Mesenchymal stem cell (in vitro differentiated cells and primary cell): ENCODE results near the gene DENND10.
"Not testable (repeated sequence)": the region's sequence is repeated elsewhere in the genome, so short reads cannot be mapped to it uniquely, and the experiment has no call there.

ENCODE experiments used
- DNase-seq: peaks from one replicate; pipeline ENCODE4 v3.0.0-alpha.2; 2013
- H2AFZ ChIP-seq: one replicate; pipeline ENCODE4 v1.6.1; 2013; ENCODE audit warnings: low read depth, mild to moderate bottlenecking, control low read depth, inconsistent platforms, low read length, moderate library complexity
- H2AK5ac ChIP-seq: 2 replicates; pipeline ENCODE4 v1.6.1; 2013; ENCODE audit warnings: low read length, moderate library complexity, mild to moderate bottlenecking, inconsistent platforms; ENCODE audit not compliant: severe bottlenecking
- H2BK120ac ChIP-seq: one replicate; pipeline ENCODE4 v1.6.1; 2013; ENCODE audit warnings: low read depth, mild to moderate bottlenecking, inconsistent platforms, low read length, moderate library complexity
- H2BK12ac ChIP-seq, 2 experiments: one replicate each; pipeline ENCODE4 v1.6.1; 2013; ENCODE audit warnings: inconsistent platforms in 2 of 2, low read length in 2 of 2, mild to moderate bottlenecking in 2 of 2, moderate library complexity in 2 of 2, control low read depth in 1 of 2
- H2BK15ac ChIP-seq: one replicate; pipeline ENCODE4 v1.6.1; 2013; ENCODE audit warnings: mild to moderate bottlenecking, low read depth, inconsistent platforms; ENCODE audit not compliant: poor library complexity, severe bottlenecking
- H2BK5ac ChIP-seq: 2 replicates; pipeline ENCODE4 v1.6.1; 2013; ENCODE audit warnings: low read depth, mild to moderate bottlenecking, low read length, control low read depth, inconsistent platforms; ENCODE audit not compliant: poor library complexity, severe bottlenecking
- H3K14ac ChIP-seq, 2 experiments: one replicate each; pipeline ENCODE4 v1.6.1; 2013; ENCODE audit warnings: inconsistent platforms in 2 of 2, low read length in 2 of 2, control low read depth in 1 of 2, mild to moderate bottlenecking in 1 of 2, moderate library complexity in 1 of 2
- H3K18ac ChIP-seq, 2 experiments: one replicate each; pipeline ENCODE4 v1.6.1; 2013; ENCODE audit warnings: inconsistent platforms in 2 of 2, low read length in 2 of 2, control low read depth in 1 of 2, low read depth in 1 of 2, mild to moderate bottlenecking in 1 of 2
- H3K23ac ChIP-seq, 2 experiments: one replicate each; pipeline ENCODE4 v1.6.1; 2013; ENCODE audit warnings: inconsistent platforms in 2 of 2, low read length in 2 of 2, mild to moderate bottlenecking in 2 of 2, moderate library complexity in 2 of 2, control low read depth in 1 of 2
- H3K27ac ChIP-seq: 2 replicates; pipeline ENCODE4 v1.5.1; 2013; ENCODE audit warnings: mild to moderate bottlenecking, moderate library complexity, low read length, control low read depth, inconsistent platforms; ENCODE audit not compliant: poor library complexity, severe bottlenecking
- H3K27me3 ChIP-seq, 2 experiments: 2 replicates each; pipeline versions ENCODE4 v1.6.1 to v1.7.0; 2013; ENCODE audit warnings: low read length in 2 of 2, mild to moderate bottlenecking in 2 of 2, moderate library complexity in 2 of 2, control low read depth in 1 of 2, inconsistent platforms in 1 of 2; ENCODE audit not compliant: control insufficient read depth in 1 of 2, insufficient read depth in 1 of 2
- H3K36me3 ChIP-seq, 2 experiments: 2 replicates each; pipeline versions ENCODE4 v1.6.1 to v1.7.0; 2013; ENCODE audit warnings: low read length in 2 of 2, control low read depth in 1 of 2, inconsistent platforms in 1 of 2, low read depth in 1 of 2, mild to moderate bottlenecking in 1 of 2; ENCODE audit not compliant: insufficient read depth in 2 of 2, control insufficient read depth in 1 of 2
- H3K4ac ChIP-seq, 2 experiments: one replicate each; pipeline ENCODE4 v1.6.1; 2013; ENCODE audit warnings: inconsistent platforms in 2 of 2, low read length in 2 of 2, mild to moderate bottlenecking in 2 of 2, moderate library complexity in 2 of 2, control low read depth in 1 of 2, low read depth in 1 of 2
- H3K4me1 ChIP-seq: 2 replicates; pipeline ENCODE4 v1.6.1; 2013; ENCODE audit warnings: low read depth, low read length, control low read depth; ENCODE audit not compliant: control insufficient read depth, insufficient read depth
- H3K4me2 ChIP-seq: 2 replicates; pipeline ENCODE4 v1.6.1; 2013; ENCODE audit warnings: low read length, mild to moderate bottlenecking, inconsistent platforms; ENCODE audit not compliant: poor library complexity, severe bottlenecking
- H3K4me3 ChIP-seq, 2 experiments: 2 replicates each; pipeline versions ENCODE4 v1.5.1 to v1.7.0; 2013; ENCODE audit warnings: low read length in 2 of 2, mild to moderate bottlenecking in 2 of 2, control low read depth in 1 of 2, low read depth in 1 of 2; ENCODE audit not compliant: insufficient read depth in 1 of 2
- H3K79me1 ChIP-seq: replicated peaks from 2 replicates; pipeline ENCODE4 v1.6.1; 2013; ENCODE audit warnings: mild to moderate bottlenecking, control low read depth, low read length, inconsistent platforms; ENCODE audit not compliant: poor library complexity, severe bottlenecking
- H3K9ac ChIP-seq: 2 replicates; pipeline ENCODE4 v1.7.0; 2013; ENCODE audit warnings: mild to moderate bottlenecking, low read length, moderate library complexity
- H3K9me3 ChIP-seq: 2 replicates; pipeline ENCODE4 v1.7.0; 2013; ENCODE audit warnings: mild to moderate bottlenecking, low read length; ENCODE audit not compliant: control insufficient read depth
- H4K8ac ChIP-seq: one replicate; pipeline ENCODE4 v1.6.1; 2013; ENCODE audit warnings: inconsistent platforms, mild to moderate bottlenecking, low read length, moderate library complexity
- H4K91ac ChIP-seq: one replicate; pipeline ENCODE4 v1.6.1; 2013; ENCODE audit warnings: mild to moderate bottlenecking, low read length, inconsistent platforms
- WGBS: methylation state at CpG from one replicate; pipeline ENCODE4 v1.1.7; 2013; ENCODE audit warnings: mixed read lengths; 5-methylcytosine and 5-hydroxymethylcytosine counted together

Gene DENND10

DNA sequence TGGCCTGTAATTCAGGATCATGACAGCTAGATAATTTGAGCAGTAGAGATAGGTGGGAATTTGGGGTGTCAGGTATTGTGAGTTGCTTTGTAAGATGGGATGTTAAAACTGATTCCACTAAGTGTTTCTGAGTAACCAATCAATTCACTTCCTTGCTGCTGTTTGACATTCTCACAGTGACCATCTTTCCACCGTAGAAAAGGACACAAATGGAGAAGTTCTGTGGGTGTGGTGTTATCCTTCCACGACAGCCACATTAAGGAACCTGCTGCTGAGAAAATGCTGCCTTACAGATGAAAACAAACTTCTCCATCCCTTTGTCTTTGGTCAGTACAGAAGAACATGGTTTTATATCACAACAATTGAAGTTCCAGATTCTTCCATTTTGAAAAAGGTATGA, 3.9 kb downstream of the DENND10 start:
- DNase-seq, H2AFZ ChIP-seq, H4K91ac ChIP-seq, H3K9me3 ChIP-seq, H3K4ac ChIP-seq, H3K27ac ChIP-seq, H2AK5ac ChIP-seq, H2BK5ac ChIP-seq, H2BK15ac ChIP-seq, H3K9ac ChIP-seq, H2BK12ac ChIP-seq, H3K23ac ChIP-seq, H3K4me3 ChIP-seq, H3K18ac ChIP-seq, H3K27me3 ChIP-seq, H4K8ac ChIP-seq, H2BK120ac ChIP-seq, H3K14ac ChIP-seq, H3K4me2 ChIP-seq: not testable (repeated sequence)
- no CpG with 5 or more reads among the region's 2 CpGs for WGBS
- H3K4me1 ChIP-seq = peaks cover 11% of the 10 kb centered on the region
- H3K36me3 ChIP-seq = peaks cover 15 to 55% of the 10 kb centered on the region in 2 experiments
- H3K79me1 ChIP-seq = peaks cover 12% of the 10 kb centered on the region

DNA sequence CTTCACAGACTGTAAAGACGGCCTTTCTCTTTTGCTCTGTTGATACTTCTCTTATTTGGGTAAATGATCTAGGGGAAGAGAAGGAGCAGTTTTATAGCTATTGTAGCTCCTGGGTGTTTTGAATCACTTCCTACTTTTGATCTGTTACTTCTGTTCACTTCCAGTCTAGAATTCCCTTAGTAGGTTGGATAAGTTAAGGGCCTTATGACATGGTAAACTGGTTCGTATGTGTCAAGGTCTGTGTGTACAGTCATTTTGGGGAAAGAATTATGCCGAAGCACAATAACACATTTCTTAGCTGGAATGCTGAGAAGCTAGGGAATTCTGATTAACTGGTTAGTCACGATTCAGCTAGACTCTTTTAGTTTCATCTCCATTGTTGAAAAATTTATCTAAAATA, 8.1 kb downstream of the DENND10 start:
- peak overlapping the region; percentile 56 for H3K9ac ChIP-seq
- H3K18ac ChIP-seq = no peak overlapping the region
- H2AK5ac ChIP-seq = no peak overlapping the region
- H2BK15ac ChIP-seq = no peak overlapping the region
- H3K4ac ChIP-seq = no peak overlapping the region
- H3K4me3 ChIP-seq = no peak overlapping the region
- DNase-seq = peak; percentile 14
- no peak overlapping the region for H4K91ac ChIP-seq
- H3K27me3 ChIP-seq = no peaks in the 10 kb centered on the region
- H2BK12ac ChIP-seq = no peak overlapping the region
- no peak overlapping the region for H2AFZ ChIP-seq
- no peak overlapping the region for H3K4me2 ChIP-seq
- 75% methylated on average over 2 of the region's 4 CpGs for WGBS
- H3K9me3 ChIP-seq = no peaks in the 10 kb centered on the region
- H3K14ac ChIP-seq = no peak overlapping the region
- no peak overlapping the region for H3K23ac ChIP-seq
- H3K27ac ChIP-seq = no peak overlapping the region
- H2BK5ac ChIP-seq = no peak overlapping the region
- no peak overlapping the region for H4K8ac ChIP-seq
- peaks cover 21 to 74% of the 10 kb centered on the region in 2 experiments for H3K36me3 ChIP-seq
- H2BK120ac ChIP-seq = no peak overlapping the region
- H3K4me1 ChIP-seq = peaks cover 5% of the 10 kb centered on the region
- H3K79me1 ChIP-seq = peaks cover 7% of the 10 kb centered on the region

DNA sequence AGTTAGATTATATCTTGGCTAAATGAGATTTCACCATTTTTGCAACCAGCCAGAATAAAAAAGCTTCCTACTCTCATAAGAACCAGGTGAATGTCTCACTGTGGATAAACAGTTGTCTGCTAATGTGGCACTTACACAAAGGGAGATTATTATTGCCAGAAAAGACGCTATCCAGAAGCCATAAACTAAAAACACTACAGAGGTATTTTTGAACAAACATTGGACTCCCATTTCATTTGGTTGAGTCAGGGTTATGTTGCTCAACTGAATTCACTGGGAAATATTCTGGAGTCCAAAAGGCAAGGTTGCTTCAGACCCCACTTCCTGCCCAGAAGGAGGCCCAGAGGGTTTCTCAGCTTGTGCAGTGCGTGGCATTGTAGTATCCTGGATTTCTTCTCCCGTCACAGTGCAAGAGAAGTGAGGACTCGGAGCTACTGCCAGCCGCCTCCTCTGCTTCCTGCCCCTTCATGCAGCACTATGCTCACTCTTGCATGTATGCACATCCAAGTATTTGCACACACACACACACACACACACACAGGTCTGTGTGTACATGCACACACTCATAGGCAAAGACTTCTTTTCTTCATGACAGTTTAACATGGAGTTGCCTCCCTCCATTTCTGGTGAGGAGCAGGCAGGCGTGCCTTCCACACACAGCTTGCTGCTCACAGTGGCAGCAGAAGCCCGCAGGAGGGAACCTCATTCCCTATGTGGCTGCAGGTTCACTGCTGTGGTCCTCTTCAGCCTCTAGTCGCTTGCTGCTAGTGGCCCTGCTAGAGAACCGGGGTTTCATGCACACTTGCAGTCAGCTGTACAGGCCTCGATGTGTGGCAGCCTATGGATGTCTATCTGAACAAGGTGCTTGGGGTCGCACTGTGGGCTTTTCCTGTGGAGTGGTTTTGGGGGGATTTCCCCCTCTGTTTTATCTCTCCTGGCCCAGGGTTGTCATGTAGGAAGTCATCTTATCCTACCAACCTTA, 10.1 kb downstream of the DENND10 start:
- H3K79me1 ChIP-seq = peaks cover 6% of the 10 kb centered on the region
- peak overlapping the region; percentile 57 to 97 for H2BK12ac ChIP-seq
- H2BK5ac ChIP-seq = no peak overlapping the region
- H4K8ac ChIP-seq = peak overlapping the region; percentile 90
- peak overlapping the region; percentile 54 to 96 for H3K4ac ChIP-seq
- peak overlapping the region; percentile 54 for H3K27ac ChIP-seq
- H2BK120ac ChIP-seq = peak overlapping the region; percentile 97
- peak overlapping the region; percentile 29 to 80 for H3K14ac ChIP-seq
- WGBS = 59% methylated on average over 8 of the region's 11 CpGs
- H3K27me3 ChIP-seq = no peaks in the 10 kb centered on the region
- H3K23ac ChIP-seq = no peak overlapping the region
- DNase-seq = peak; percentile 98
- H3K9me3 ChIP-seq = no peaks in the 10 kb centered on the region
- peaks cover 28 to 74% of the 10 kb centered on the region in 2 experiments for H3K36me3 ChIP-seq
- H3K4me2 ChIP-seq = no peak overlapping the region
- peak overlapping the region; percentile 62 to 85 for H3K18ac ChIP-seq
- H2AK5ac ChIP-seq = no peak overlapping the region
- H2BK15ac ChIP-seq = peak overlapping the region; percentile 93
- peak overlapping the region in 1 of 2 experiments; percentile 24 for H3K4me3 ChIP-seq
- H4K91ac ChIP-seq = peak overlapping the region; percentile 97
- H3K9ac ChIP-seq = peak overlapping the region; percentile 59
- H3K4me1 ChIP-seq = peaks cover 5% of the 10 kb centered on the region
- H2AFZ ChIP-seq = no peak overlapping the region

DNA sequence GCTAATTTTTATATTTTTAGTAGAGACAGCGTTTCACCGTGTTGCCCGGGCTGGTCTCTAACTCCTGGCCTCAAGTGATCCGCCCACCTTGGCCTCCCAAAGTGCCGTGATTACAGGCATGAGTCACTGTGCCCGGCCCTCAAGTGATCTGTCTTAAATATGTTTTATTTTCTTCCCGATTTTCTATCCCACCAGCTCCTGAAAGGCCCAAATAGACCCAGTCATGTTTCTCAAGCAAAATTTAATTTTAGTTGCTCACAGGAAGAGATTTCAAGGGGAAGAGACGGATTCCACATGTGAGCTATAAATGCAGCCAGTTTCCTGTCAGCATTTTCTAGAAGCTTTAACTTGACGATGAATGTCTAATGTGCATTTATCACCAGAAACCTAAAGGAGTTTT, 12.0 kb downstream of the DENND10 start:
- Histone ChIP-seq H3K9me3 (no peaks in the 10 kb centered on the region), H3K23ac (no peak overlapping the region), H3K4me1 (peaks cover 5% of the 10 kb centered on the region), H3K9ac (peak overlapping the region; percentile 18), H2BK15ac (peak overlapping the region; percentile 19), H3K4ac (no peak overlapping the region), H3K36me3 (peaks cover 35 to 73% of the 10 kb centered on the region in 2 experiments), H3K18ac (peak overlapping the region in 1 of 2 experiments; percentile 52), H3K14ac (no peak overlapping the region), H3K4me3 (no peak overlapping the region), H2AK5ac (no peak overlapping the region), H4K91ac (no peak overlapping the region), H3K4me2 (no peak overlapping the region), H2AFZ (no peak overlapping the region), H3K79me1 (peaks cover 7% of the 10 kb centered on the region), H2BK5ac (no peak overlapping the region), H4K8ac (no peak overlapping the region), H3K27ac (no peak overlapping the region), H2BK12ac (no peak overlapping the region), H2BK120ac (no peak overlapping the region), H3K27me3 (no peaks in the 10 kb centered on the region)
- peak; percentile 52 for DNase-seq
- WGBS = 41% methylated on average over 7 of the region's 9 CpGs
